ENCODE measurements around the gene SEC14L3. TPM values are rescaled to one million over a fixed set of nuclear protein-coding genes. Genes with fewer than 3 reads are reported as not detected.

SEC14L3 gene
- polyA plus RNA-seq, 3 donors, result not detected

- 93% methylated on average over 3 of the region's 7 CpGs for WGBS (ENCODE audit: insufficient coverage)
- H3K4me2 ChIP-seq (replicated peaks; ENCODE audit: extremely low read depth, low read length, poor library complexity, severe bottlenecking), result no peak overlapping the region
- no peak overlapping the region for H3K27ac Mint-ChIP-seq
- no peak overlapping the region for H3K9ac ChIP-seq (ENCODE audit: insufficient read depth, low read length, poor library complexity, severe bottlenecking)
- no peaks in the 10 kb centered on the region for H4K20me1 ChIP-seq (ENCODE audit: insufficient read depth, low read length)
- no peaks in the 10 kb centered on the region for H3K27me3 ChIP-seq (ENCODE audit: control insufficient read depth in 2 of 2, insufficient read depth in 2 of 2, low read length in 2 of 2)
- H3K36me3 ChIP-seq (replicated peaks in 1 of 2; ENCODE audit: control insufficient read depth in 1 of 2, insufficient read depth in 2 of 2, low read length in 2 of 2), result no peaks in the 10 kb centered on the region
- H3K9me3 ChIP-seq (replicated peaks in 1 of 2; ENCODE audit: control insufficient read depth in 1 of 2, insufficient read depth in 1 of 2, low read length in 2 of 2), result no peaks in the 10 kb centered on the region
- H3K4me1 Mint-ChIP-seq, result no peaks in the 10 kb centered on the region
- intact Hi-C loops (cut with micrococcal nuclease), result no loop called here
- TF ChIP-seq CTCF (IDR thresholded peaks at IDR 0.05), result no peak
- DNase-seq, result no peak
- H3K9me3 Mint-ChIP-seq, result peaks cover 0 to 2% (median 0%) of the 10 kb centered on the region in 7 donors
- H3K36me3 Mint-ChIP-seq, result no peaks in the 10 kb centered on the region
- H3K4me1 ChIP-seq (ENCODE audit: control insufficient read depth in 1 of 2, insufficient read depth in 2 of 2, low read length in 2 of 2), result no peaks in the 10 kb centered on the region
- no peaks in the 10 kb centered on the region for H3K79me2 ChIP-seq (ENCODE audit: insufficient read depth, low read length)
- H3K27ac ChIP-seq (ENCODE audit: low read depth in 1 of 2, low read length in 2 of 2), result no peak overlapping the region
- no peak overlapping the region for H3K4me3 Mint-ChIP-seq
- H3K27me3 Mint-ChIP-seq (ENCODE audit: low read depth in 3 of 3), result peaks cover 8 to 17% (median 14%) of the 10 kb centered on the region in 3 donors
- no peak overlapping the region for H2AFZ ChIP-seq (ENCODE audit: insufficient read depth, low read depth, low read length, poor library complexity, severe bottlenecking)
- H3K4me3 ChIP-seq (replicated peaks in 1 of 3; ENCODE audit: low read depth in 2 of 3, low read length in 3 of 3), result no peak overlapping the region
Measured at GRCh38 chr22:30491381-30491780, 19.6 kb upstream of the SEC14L3 start.

GRCh38 chr22:30490399-30490798, 18.6 kb upstream of the SEC14L3 start:
- Mint-ChIP-seq H3K27ac (no peak overlapping the region), H3K36me3 (no peaks in the 10 kb centered on the region), H3K4me3 (no peak overlapping the region), H3K4me1 (no peaks in the 10 kb centered on the region), H3K9me3 (peaks cover 0 to 2% (median 0%) of the 10 kb centered on the region in 7 donors), H3K27me3 (ENCODE audit: low read depth in 3 of 3) (peaks cover 8 to 15% (median 14%) of the 10 kb centered on the region in 3 donors)
- H3K9me3 ChIP-seq (replicated peaks in 1 of 2; ENCODE audit: control insufficient read depth in 1 of 2, insufficient read depth in 1 of 2, low read length in 2 of 2), result no peaks in the 10 kb centered on the region
- intact Hi-C loops (cut with micrococcal nuclease), result no loop called here
- H4K20me1 ChIP-seq (ENCODE audit: insufficient read depth, low read length), result no peaks in the 10 kb centered on the region
- no peaks in the 10 kb centered on the region for H3K27me3 ChIP-seq (ENCODE audit: control insufficient read depth in 2 of 2, insufficient read depth in 2 of 2, low read length in 2 of 2)
- 75% methylated on average over 7 of the region's 11 CpGs for WGBS (ENCODE audit: insufficient coverage)
- no peak overlapping the region for H3K9ac ChIP-seq (ENCODE audit: insufficient read depth, low read length, poor library complexity, severe bottlenecking)
- TF ChIP-seq CTCF (IDR thresholded peaks at IDR 0.05), result no peak
- H3K4me1 ChIP-seq (ENCODE audit: control insufficient read depth in 1 of 2, insufficient read depth in 2 of 2, low read length in 2 of 2), result no peaks in the 10 kb centered on the region
- no peak for DNase-seq
- H3K36me3 ChIP-seq (replicated peaks in 1 of 2; ENCODE audit: control insufficient read depth in 1 of 2, insufficient read depth in 2 of 2, low read length in 2 of 2), result no peaks in the 10 kb centered on the region
- no peaks in the 10 kb centered on the region for H3K79me2 ChIP-seq (ENCODE audit: insufficient read depth, low read length)
- no peak overlapping the region for H2AFZ ChIP-seq (ENCODE audit: insufficient read depth, low read depth, low read length, poor library complexity, severe bottlenecking)
- H3K4me3 ChIP-seq (replicated peaks in 1 of 3; ENCODE audit: low read depth in 2 of 3, low read length in 3 of 3), result no peak overlapping the region
- H3K27ac ChIP-seq (ENCODE audit: low read depth in 1 of 2, low read length in 2 of 2), result no peak overlapping the region
- no peak overlapping the region for H3K4me2 ChIP-seq (replicated peaks; ENCODE audit: extremely low read depth, low read length, poor library complexity, severe bottlenecking)
